NCI-H1694 treated with DMSO at 0.1 percent for 48 hours (cell line): Measurements from ENCODE around the gene GPATCH11.

Source experiments
- DNase-seq: peaks from one replicate; lab custom pipeline; 2025; lab: John Stamatoyannopoulos, UW

The GPATCH11 gene

GRCh38 chr2:37109523-37109922, 25.2 kb downstream of the GPATCH11 start:
- DNase-seq, result no peak

- no peak for DNase-seq
These were observed 26.2 kb downstream of the GPATCH11 start for GRCh38 chr2:37110306-37111212.

GRCh38 chr2:37111958-37112357, 27.6 kb downstream of the GPATCH11 start:
- no peak for DNase-seq

DNA sequence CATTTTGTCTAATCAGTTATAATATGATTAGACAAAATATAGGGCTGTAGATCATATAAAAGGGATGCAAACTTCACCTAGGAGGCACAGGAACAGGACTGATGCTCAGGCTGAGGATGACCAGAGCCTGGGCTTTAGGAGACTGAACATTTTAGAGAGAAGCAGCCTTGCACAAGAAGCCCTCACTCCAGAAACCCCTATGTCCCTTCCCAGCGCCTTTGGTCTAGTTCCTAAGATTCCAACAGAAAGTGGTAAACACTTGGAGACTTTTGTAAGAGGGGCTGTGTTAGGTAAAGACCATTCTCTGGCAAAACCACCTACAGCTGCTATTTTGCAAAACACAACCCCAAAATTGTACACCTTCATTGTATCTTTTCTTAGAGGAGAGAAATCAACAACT, 33.2 kb downstream of the GPATCH11 start:
- no peak for DNase-seq

- no peak for DNase-seq
These were observed 34.8 kb downstream of the GPATCH11 start for GRCh38 chr2:37119157-37119556.

GRCh38 chr2:37125416-37125815, 41.1 kb downstream of the GPATCH11 start:
- DNase-seq, result no peak

DNA sequence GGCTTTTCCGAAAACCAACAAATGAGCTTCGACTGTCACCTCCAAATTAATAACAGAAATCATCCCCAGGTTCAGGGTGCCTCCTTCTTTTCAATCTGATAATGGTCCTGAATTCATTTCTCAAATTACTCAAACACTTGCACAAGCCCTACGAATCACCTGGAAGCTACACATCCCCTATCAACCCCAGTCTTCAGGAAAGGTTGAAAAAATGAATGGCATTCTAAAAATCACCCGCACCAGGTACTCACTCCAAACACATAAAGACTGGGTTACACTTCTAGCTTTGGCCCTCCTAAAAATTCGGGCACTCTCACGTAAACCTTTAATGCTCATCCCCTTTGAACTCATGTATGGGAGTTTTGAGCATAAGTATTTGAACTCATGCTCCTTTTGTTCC, 48.6 kb downstream of the GPATCH11 start:
- no peak for DNase-seq

DNA sequence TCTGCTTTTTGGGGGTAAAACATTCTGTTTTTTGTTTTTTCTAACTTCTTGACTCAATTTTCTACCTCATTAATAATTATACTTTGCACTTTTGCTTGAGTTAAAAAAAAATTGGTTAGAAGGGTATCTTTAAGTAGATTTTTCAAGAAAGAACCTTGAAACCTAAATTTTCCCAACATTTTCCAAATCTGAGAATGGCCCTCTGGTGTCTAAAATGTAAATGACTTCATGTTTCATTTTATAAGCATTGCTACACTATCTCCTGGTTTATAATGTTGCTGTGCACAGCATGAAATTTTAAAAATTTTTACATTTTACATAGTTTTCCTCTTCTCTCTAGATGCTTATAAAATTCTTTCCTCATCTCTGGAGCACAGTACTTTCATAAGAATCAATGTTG, 58.2 kb downstream of the GPATCH11 start:
- no peak for DNase-seq

DNA sequence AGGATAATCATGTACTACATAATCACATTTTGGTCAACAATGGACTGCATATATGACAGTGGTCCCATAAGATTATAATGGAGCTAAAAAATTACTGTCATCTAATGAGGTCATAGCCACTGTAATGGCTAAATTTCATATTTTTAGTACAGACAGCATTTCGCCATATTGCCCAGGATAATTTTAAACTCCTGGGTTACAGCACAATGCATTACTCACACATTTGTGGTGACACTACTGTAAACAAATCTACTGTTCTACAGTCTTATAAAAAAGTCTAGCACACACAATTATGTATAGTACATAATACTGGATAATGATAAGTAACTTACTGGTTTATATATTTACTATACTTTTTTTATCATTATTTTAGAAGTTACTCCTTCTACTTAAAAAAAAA, 59.7 kb downstream of the GPATCH11 start:
- no peak for DNase-seq

DNA sequence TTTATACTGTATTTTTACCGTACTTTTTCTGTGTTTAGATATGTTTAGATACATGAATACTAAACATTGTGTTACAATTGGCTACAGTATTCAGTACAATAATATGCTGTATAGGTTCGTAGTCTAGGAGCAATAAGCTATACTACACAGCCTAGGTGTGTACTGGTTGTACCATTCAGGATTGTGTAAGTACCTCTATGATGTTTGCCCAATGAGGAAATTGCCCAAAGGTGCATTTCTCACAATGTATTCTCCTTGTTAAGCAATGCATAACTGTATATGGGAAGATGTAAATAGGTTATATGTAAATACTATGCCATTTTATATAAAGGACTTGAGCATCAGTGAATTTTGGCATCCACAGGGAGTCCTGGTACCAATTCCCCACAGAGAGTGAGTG, 61.7 kb downstream of the GPATCH11 start:
- no peak for DNase-seq

DNA sequence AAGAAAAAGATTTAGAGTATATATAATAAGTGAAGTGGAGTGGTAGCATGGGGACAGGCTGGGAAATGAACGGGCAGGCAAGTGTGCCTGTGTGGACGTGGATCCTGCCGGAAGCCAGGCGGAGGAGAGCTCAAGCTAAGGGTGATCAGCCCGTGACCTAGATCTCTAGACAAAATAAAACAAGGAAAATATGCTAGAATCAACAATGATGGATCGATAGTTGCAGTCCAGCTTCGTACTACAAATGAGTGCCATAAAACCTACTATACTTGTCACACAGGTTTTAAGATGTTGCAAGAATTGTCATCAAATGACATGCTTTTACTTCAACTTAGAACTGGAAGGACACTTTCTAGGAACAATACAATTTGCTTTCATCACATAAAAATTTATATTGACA, 64.0 kb downstream of the GPATCH11 start:
- no peak for DNase-seq
